Ishikawa (cell line): Measurements from ENCODE around the gene NOL4L.

Experiments used
- CEBPB ChIP-seq: IDR thresholded peaks from 2 replicates; pipeline ENCODE4 v1.6.1; 2012
- CREB1 ChIP-seq: IDR thresholded peaks from 2 replicates; pipeline ENCODE4 v1.6.1; 2012; ENCODE audit warnings: low read depth
- EGR1 ChIP-seq: IDR thresholded peaks from 2 replicates; pipeline ENCODE4 v1.6.1; 2012
- EP300 ChIP-seq: IDR thresholded peaks from 2 replicates; pipeline ENCODE4 v1.6.1; 2012; ENCODE audit warnings: borderline replicate concordance
- FOXM1 ChIP-seq: IDR thresholded peaks from 2 replicates; pipeline ENCODE4 v1.6.1; 2012; ENCODE audit warnings: low read depth, borderline replicate concordance
- NFIC ChIP-seq: IDR thresholded peaks from 2 replicates; pipeline ENCODE4 v1.6.1; 2012
- RAD21 ChIP-seq: IDR thresholded peaks from 2 replicates; pipeline ENCODE4 v1.6.1; 2012; ENCODE audit warnings: low read depth
- REST ChIP-seq: IDR thresholded peaks from 2 replicates; pipeline ENCODE4 v1.6.1; 2012; ENCODE audit warnings: low read depth, mild to moderate bottlenecking
- TAF1 ChIP-seq: IDR thresholded peaks from 2 replicates; pipeline ENCODE4 v1.6.1; 2012; ENCODE audit warnings: low read depth, mild to moderate bottlenecking
- TCF12 ChIP-seq: IDR thresholded peaks from 2 replicates; pipeline ENCODE4 v1.6.1; 2012; ENCODE audit warnings: low read depth
- TEAD4 ChIP-seq: IDR thresholded peaks from 2 replicates; pipeline ENCODE4 v1.6.1; 2012
- USF1 ChIP-seq: IDR thresholded peaks from 2 replicates; pipeline ENCODE4 v1.6.1; 2012
- YY1 ChIP-seq: IDR thresholded peaks from 2 replicates; pipeline ENCODE4 v1.6.1; 2012; ENCODE audit warnings: low read depth
- ZBTB7A ChIP-seq: IDR thresholded peaks from 2 replicates; pipeline ENCODE4 v1.6.1; 2012; ENCODE audit warnings: low read depth
- TF ChIP-seq, protein P1 (sequence below): IDR thresholded peaks from 2 replicates; pipeline ENCODE4 v1.6.1; 2012

The NOL4L gene

GRCh38 chr20:32447136-32448027 lies 137.8 kb downstream of the NOL4L start:
- TF ChIP-seq USF1 (no peak), ZBTB7A (no peak), CEBPB (no peak), EGR1 (no peak), YY1 (no peak), CREB1 (no peak), TAF1 (no peak), NFIC (no peak), RAD21 (no peak), TEAD4 (no peak), TCF12 (no peak), REST (no peak), FOXM1 (no peak), EP300 (no peak)
- TF ChIP-seq, protein P1, sequence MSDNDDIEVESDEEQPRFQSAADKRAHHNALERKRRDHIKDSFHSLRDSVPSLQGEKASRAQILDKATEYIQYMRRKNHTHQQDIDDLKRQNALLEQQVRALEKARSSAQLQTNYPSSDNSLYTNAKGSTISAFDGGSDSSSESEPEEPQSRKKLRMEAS: no peak

- TF ChIP-seq FOXM1: no peak
- no peak for TF ChIP-seq USF1
- TF ChIP-seq CREB1: no peak
- no peak for TF ChIP-seq TAF1
- TF ChIP-seq EGR1: no peak
- no peak for TF ChIP-seq ZBTB7A
- TF ChIP-seq REST: no peak
- no peak for TF ChIP-seq RAD21
- TF ChIP-seq, protein P1: no peak
- TF ChIP-seq EP300: no peak
- TF ChIP-seq TEAD4: no peak
- no peak for TF ChIP-seq TCF12
- TF ChIP-seq CEBPB: no peak
- TF ChIP-seq YY1: no peak
- no peak for TF ChIP-seq NFIC
Measured at GRCh38 chr20:32446301-32447100, 138.6 kb downstream of the NOL4L start.

GRCh38 chr20:32445539-32446273 lies 139.4 kb downstream of the NOL4L start:
- TF ChIP-seq, protein P1: no peak
- TF ChIP-seq YY1 (no peak), NFIC (no peak), EP300 (no peak), TCF12 (no peak), CREB1 (no peak), RAD21 (no peak), REST (no peak), ZBTB7A (no peak), TEAD4 (no peak), CEBPB (no peak)
